Esophagus muscularis mucosa (tissue), 4 donors: ENCODE results near the gene RPL11. TPM values are rescaled to one million over a fixed set of nuclear protein-coding genes. Genes with fewer than 3 reads are reported as not detected.
"Not testable (repeated sequence)": the region's sequence is repeated elsewhere in the genome, so short reads cannot be mapped to it uniquely, and the experiment has no call there.

Experiments
- DNase-seq: peaks from one replicate; pipeline ENCODE4 v3.0.0-alpha.2; 2017; ENCODE audit errors: extremely low spot score
- H3K27ac ChIP-seq, 4 donors: fragments of 200-600 bp; sonication (generic); replicated peaks in 1 of 4; 1 replicate in 3 of 4; 2 replicates in 1 of 4; pipeline ENCODE4 v1.5.1; 2016 to 2019; ENCODE audit warnings: mild to moderate bottlenecking in 1 of 4
- H3K27me3 ChIP-seq, 4 donors: fragments of 200-600 bp; sonication (generic); one replicate each; pipeline versions ENCODE4 v1.5.1 to v1.6.0; 2016 to 2019
- H3K36me3 ChIP-seq, 4 donors: fragments of 200-600 bp; sonication (generic); one replicate each; pipeline ENCODE4 v1.5.1; 2016 to 2019
- H3K4me1 ChIP-seq, 4 donors: fragments of 200-600 bp; sonication (generic); one replicate each; pipeline ENCODE4 v1.5.1; 2016 to 2019
- H3K4me3 ChIP-seq, 4 donors: fragments of 200-600 bp; sonication (generic); 1 replicate in 2 of 4; 2 replicates in 2 of 4; pipeline ENCODE4 v1.5.1; 2016 to 2019; ENCODE audit warnings: mild to moderate bottlenecking in 4 of 4, moderate library complexity in 1 of 4
- H3K9me3 ChIP-seq, 4 donors: fragments of 200-600 bp; sonication (generic); 1 replicate in 3 of 4; 2 replicates in 1 of 4; pipeline ENCODE4 v1.5.1; 2016 to 2019
- EP300 ChIP-seq: sonication (generic); formaldehyde crosslinking; IDR thresholded peaks from one replicate; pipeline ENCODE4 v1.6.1; 2017; ENCODE audit warnings: antibody characterized with exemption
- POLR2A ChIP-seq: fragments of 450-650 bp; IDR thresholded peaks from one replicate; pipeline ENCODE4 v1.6.1; 2017; ENCODE audit warnings: antibody characterized with exemption, moderate library complexity, mild to moderate bottlenecking, low read depth
- POLR2AphosphoS5 ChIP-seq, 2 donors: sonication (generic); formaldehyde crosslinking; IDR thresholded peaks; one replicate each; pipeline ENCODE4 v1.6.1; 2017; ENCODE audit warnings: antibody characterized with exemption in 2 of 2
- WGBS: methylation state at CpG from one replicate; pipeline ENCODE4 v1.1.5; 2018; 5-methylcytosine and 5-hydroxymethylcytosine counted together
- intact Hi-C: fragments of 100-400 bp; cut with DNase I; formaldehyde crosslinking; loops from one replicate; pipeline ENCODE4 v1.15.1; 2023
- total RNA-seq, 4 donors: library from RNA; depleted of rRNA; stranded (reverse); fragments of >200 nt; gene quantifications; one replicate each; pipeline versions ENCODE4 v1.1.0 to v1.2.1, GENCODE V29; 2016
- TF ChIP-seq, protein P1 (sequence below), 3 experiments: fragments of 200-600 bp in 2 of 3; fragments of 450-650 bp in 1 of 3; sonication (generic) in 2 of 3; IDR thresholded peaks; one replicate each; pipeline ENCODE4 v1.5.1; 2017 to 2019; ENCODE audit warnings: antibody characterized with exemption in 3 of 3, mild to moderate bottlenecking in 2 of 3, moderate library complexity in 1 of 3

Gene RPL11
- total RNA-seq, 4 donors from 2014 or later, result 706 to 1,125 (median 899) TPM

GRCh38 chr1:23679815-23680214 lies 11.8 kb upstream of the RPL11 start:
- TF ChIP-seq, protein P1, sequence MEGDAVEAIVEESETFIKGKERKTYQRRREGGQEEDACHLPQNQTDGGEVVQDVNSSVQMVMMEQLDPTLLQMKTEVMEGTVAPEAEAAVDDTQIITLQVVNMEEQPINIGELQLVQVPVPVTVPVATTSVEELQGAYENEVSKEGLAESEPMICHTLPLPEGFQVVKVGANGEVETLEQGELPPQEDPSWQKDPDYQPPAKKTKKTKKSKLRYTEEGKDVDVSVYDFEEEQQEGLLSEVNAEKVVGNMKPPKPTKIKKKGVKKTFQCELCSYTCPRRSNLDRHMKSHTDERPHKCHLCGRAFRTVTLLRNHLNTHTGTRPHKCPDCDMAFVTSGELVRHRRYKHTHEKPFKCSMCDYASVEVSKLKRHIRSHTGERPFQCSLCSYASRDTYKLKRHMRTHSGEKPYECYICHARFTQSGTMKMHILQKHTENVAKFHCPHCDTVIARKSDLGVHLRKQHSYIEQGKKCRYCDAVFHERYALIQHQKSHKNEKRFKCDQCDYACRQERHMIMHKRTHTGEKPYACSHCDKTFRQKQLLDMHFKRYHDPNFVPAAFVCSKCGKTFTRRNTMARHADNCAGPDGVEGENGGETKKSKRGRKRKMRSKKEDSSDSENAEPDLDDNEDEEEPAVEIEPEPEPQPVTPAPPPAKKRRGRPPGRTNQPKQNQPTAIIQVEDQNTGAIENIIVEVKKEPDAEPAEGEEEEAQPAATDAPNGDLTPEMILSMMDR (IDR thresholded peaks at IDR 0.05), result no peak
- intact Hi-C loops, result no loop called here
- Histone ChIP-seq H3K27ac (no peak overlapping the region), H3K4me3 (no peak overlapping the region), H3K4me1 (no peaks in the 10 kb centered on the region), H3K9me3 (no peaks in the 10 kb centered on the region), H3K36me3 (no peaks in the 10 kb centered on the region), H3K27me3 (peaks cover 0 to 43% (median 0%) of the 10 kb centered on the region in 4 donors)
- DNase-seq, result no peak
- WGBS, result 92% methylated on average over 4 of the region's 4 CpGs

DNA sequence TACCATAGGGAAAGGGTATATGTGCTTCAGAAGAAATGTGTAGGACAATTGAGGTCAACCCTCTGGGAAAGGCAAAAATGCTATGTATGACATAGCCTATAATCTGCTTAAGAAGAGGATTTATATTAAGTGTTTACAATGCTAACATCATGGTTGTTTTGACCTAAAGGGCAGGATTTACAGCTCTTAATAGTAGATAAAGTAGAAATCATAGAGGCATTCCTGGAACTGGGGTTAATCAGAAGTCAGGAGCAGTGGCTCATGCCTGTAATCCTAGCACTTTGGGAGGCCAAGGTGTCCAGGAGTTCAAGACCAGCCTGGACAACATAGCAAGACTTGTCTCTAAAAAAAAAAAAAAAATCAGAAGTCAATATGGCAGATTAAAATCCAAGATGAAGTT lies 8.7 kb upstream of the RPL11 start:
- no peaks in the 10 kb centered on the region for H3K9me3 ChIP-seq
- no peak for DNase-seq
- H3K4me3 ChIP-seq, result no peak overlapping the region
- intact Hi-C loops, result no loop called here
- TF ChIP-seq, protein P1 (IDR thresholded peaks at IDR 0.05), result no peak
- TF ChIP-seq EP300 (no peak), POLR2A (no peak), POLR2AphosphoS5 (IDR thresholded peaks at IDR 0.05) (no peak)
- H3K4me1 ChIP-seq, result no peaks in the 10 kb centered on the region
- H3K27ac ChIP-seq, result no peak overlapping the region
- H3K27me3 ChIP-seq, result peaks cover 0 to 24% (median 0%) of the 10 kb centered on the region in 4 donors
- H3K36me3 ChIP-seq, result no peaks in the 10 kb centered on the region

DNA sequence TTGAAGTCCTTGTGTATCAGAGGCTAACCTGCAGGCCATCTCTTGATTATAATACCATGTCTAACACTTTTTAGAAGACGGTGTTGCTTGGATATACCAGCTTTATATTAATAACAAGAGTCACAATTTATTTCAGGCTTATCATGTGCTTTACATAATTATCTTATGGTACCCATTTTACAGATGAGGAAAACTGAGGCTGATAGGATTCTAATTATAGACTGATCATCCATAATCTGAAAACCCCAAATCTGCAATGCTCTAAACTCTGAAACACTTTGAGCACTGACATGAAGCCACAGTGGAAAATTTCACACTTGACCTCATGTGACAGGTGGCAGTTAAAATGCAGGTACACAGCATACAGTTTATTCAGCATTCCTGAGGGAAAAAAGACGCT lies 7.2 kb upstream of the RPL11 start:
- TF ChIP-seq POLR2AphosphoS5 (IDR thresholded peaks at IDR 0.05), result no peak
- no peak for TF ChIP-seq POLR2A
- TF ChIP-seq, protein P1 (IDR thresholded peaks at IDR 0.05), result no peak
- TF ChIP-seq EP300, result no peak
- no peaks in the 10 kb centered on the region for H3K9me3 ChIP-seq
- 78% methylated on average over 2 of the region's 2 CpGs for WGBS

GRCh38 chr1:23685197-23685596 lies 6.4 kb upstream of the RPL11 start:
- 79% methylated on average over 7 of the region's 7 CpGs for WGBS
- H3K27ac ChIP-seq, H3K36me3 ChIP-seq, H3K4me1 ChIP-seq, intact Hi-C loops, H3K4me3 ChIP-seq, H3K9me3 ChIP-seq, DNase-seq: not testable (repeated sequence)
- H3K27me3 ChIP-seq, result peaks cover 0 to 17% (median 0%) of the 10 kb centered on the region in 4 donors

More for the DNA sequence above, 7.2 kb upstream of the RPL11 start:
- H3K36me3 ChIP-seq, result no peaks in the 10 kb centered on the region
- no peak overlapping the region for H3K4me3 ChIP-seq
- intact Hi-C loops, result no loop called here
- peaks cover 0 to 22% (median 0%) of the 10 kb centered on the region in 4 donors for H3K27me3 ChIP-seq
- DNase-seq, result no peak
- H3K4me1 ChIP-seq, result no peaks in the 10 kb centered on the region
- no peak overlapping the region for H3K27ac ChIP-seq

DNA sequence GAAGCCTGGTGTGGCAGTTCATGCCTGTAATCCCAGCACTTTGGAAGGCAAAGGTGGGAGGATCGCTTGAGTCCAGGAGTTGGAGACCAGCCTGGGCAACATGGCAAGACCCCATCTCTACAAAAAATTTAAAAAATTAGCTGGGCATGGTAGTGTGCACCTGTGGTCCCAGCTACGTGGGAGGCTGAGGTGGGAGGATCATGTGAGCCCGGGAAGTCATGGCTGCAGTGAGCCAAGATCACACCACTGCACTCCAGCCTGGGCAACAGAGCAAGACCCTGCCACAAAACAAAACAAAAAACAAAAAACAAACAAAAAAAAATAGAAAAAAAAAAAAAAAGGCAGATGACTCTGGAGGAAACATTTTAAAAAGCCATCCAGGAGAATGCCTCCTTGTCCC lies 3.9 kb upstream of the RPL11 start:
- DNase-seq, H3K27me3 ChIP-seq, H3K4me3 ChIP-seq, intact Hi-C loops, H3K4me1 ChIP-seq, H3K9me3 ChIP-seq, H3K36me3 ChIP-seq, H3K27ac ChIP-seq: not testable (repeated sequence)
- WGBS, result 72% methylated on average over 3 of the region's 3 CpGs

GRCh38 chr1:23688281-23688680 lies 3.3 kb upstream of the RPL11 start:
- H3K9me3 ChIP-seq, H3K36me3 ChIP-seq, DNase-seq, H3K4me3 ChIP-seq, H3K27ac ChIP-seq, H3K27me3 ChIP-seq, intact Hi-C loops: not testable (repeated sequence)
- no CpG with 5 or more reads among the region's 33 CpGs for WGBS
- peaks cover 12 to 16% (median 13%) of the 10 kb centered on the region in 4 donors for H3K4me1 ChIP-seq
